Activated B cell treated with CpG ODN at 0.5 μM for 24 hours (primary cell): ENCODE results near the gene AK3. TPM values are rescaled to one million over a fixed set of nuclear protein-coding genes. Genes with fewer than 3 reads are reported as not detected.
A peak's percentile ranks its signal among the peaks of the same experiment; 100 is the strongest.

Experiments used
- ATAC-seq: fragments of 200-7000 bp; cut with Tn5 transposase; one replicate; pipeline ENCODE4 v1.10.0; 2021; ENCODE audit warnings: low read depth, mild to moderate bottlenecking, moderate library complexity
- CTCF ChIA-PET: fragments of 350-600 bp; sonication (Branson Sonifier 250); formaldehyde crosslinking; loops from one replicate; lab custom pipeline; 2021; ENCODE audit warnings: antibody characterized with exemption; lab: Charles Lee
- POLR2A ChIA-PET: fragments of 350-600 bp; sonication (Branson Sonifier 250); formaldehyde crosslinking; loops from one replicate; lab custom pipeline; 2021; ENCODE audit warnings: antibody characterized with exemption; lab: Charles Lee
- DNase-seq: peaks from one replicate; pipeline ENCODE4 v3.0.0; 2022
- H3K27ac Mint-ChIP-seq: one replicate; pipeline ENCODE4 v1.8.0; 2020; ENCODE audit warnings: mixed read lengths
- H3K27me3 Mint-ChIP-seq: one replicate; pipeline ENCODE4 v1.8.0; 2021; ENCODE audit warnings: mixed read lengths
- H3K36me3 Mint-ChIP-seq: one replicate; pipeline ENCODE4 v1.8.0; 2021; ENCODE audit warnings: low read depth, mixed read lengths
- H3K4me1 Mint-ChIP-seq: one replicate; pipeline ENCODE4 v1.8.0; 2021; ENCODE audit warnings: mixed read lengths
- H3K4me3 Mint-ChIP-seq: one replicate; pipeline ENCODE4 v1.8.0; 2020; ENCODE audit warnings: mild to moderate bottlenecking, mixed read lengths
- H3K9me3 Mint-ChIP-seq: one replicate; pipeline ENCODE4 v1.8.0; 2020; ENCODE audit warnings: mixed read lengths
- intact Hi-C: fragments of 100-400 bp; cut with micrococcal nuclease; formaldehyde crosslinking; loops from one replicate; pipeline ENCODE4 v1.15.1; 2024
- total RNA-seq: library from RNA; stranded (reverse); gene quantifications from 2 replicates; pipeline ENCODE4 v1.2.3, GENCODE V29; 2022
- TF ChIP-seq, protein P1 (sequence below): fragments of 200-600 bp; IDR thresholded peaks from one replicate; pipeline ENCODE4 v1.8.0; 2022; ENCODE audit warnings: antibody characterized with exemption, mild to moderate bottlenecking

The AK3 gene
- total RNA-seq, 1 donor from 2014 or later: 16.9 TPM

- ChIA-PET CTCF (no interaction called here), POLR2A (no interaction called here)
- peaks cover 67% of the 10 kb centered on the region for H3K36me3 Mint-ChIP-seq
- H3K9me3 Mint-ChIP-seq: no peaks in the 10 kb centered on the region
- H3K4me1 Mint-ChIP-seq: no peaks in the 10 kb centered on the region
- no peak overlapping the region for H3K4me3 Mint-ChIP-seq
- intact Hi-C loops: no loop called here
- TF ChIP-seq, protein P1, sequence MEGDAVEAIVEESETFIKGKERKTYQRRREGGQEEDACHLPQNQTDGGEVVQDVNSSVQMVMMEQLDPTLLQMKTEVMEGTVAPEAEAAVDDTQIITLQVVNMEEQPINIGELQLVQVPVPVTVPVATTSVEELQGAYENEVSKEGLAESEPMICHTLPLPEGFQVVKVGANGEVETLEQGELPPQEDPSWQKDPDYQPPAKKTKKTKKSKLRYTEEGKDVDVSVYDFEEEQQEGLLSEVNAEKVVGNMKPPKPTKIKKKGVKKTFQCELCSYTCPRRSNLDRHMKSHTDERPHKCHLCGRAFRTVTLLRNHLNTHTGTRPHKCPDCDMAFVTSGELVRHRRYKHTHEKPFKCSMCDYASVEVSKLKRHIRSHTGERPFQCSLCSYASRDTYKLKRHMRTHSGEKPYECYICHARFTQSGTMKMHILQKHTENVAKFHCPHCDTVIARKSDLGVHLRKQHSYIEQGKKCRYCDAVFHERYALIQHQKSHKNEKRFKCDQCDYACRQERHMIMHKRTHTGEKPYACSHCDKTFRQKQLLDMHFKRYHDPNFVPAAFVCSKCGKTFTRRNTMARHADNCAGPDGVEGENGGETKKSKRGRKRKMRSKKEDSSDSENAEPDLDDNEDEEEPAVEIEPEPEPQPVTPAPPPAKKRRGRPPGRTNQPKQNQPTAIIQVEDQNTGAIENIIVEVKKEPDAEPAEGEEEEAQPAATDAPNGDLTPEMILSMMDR: no peak
- no peak for DNase-seq
- ATAC-seq: no peak
- no peaks in the 10 kb centered on the region for H3K27me3 Mint-ChIP-seq
- peak overlapping the region; percentile 37 for H3K27ac Mint-ChIP-seq
These were observed 39.5 kb downstream of the AK3 start for GRCh38 chr9:4701526-4701925.

GRCh38 chr9:4700932-4701331 lies 40.1 kb downstream of the AK3 start:
- intact Hi-C loops: no loop called here
- TF ChIP-seq, protein P1: no peak
- no peaks in the 10 kb centered on the region for H3K4me1 Mint-ChIP-seq
- ATAC-seq: no peak
- no peak overlapping the region for H3K4me3 Mint-ChIP-seq
- CTCF ChIA-PET: no interaction called here
- POLR2A ChIA-PET: no interaction called here
- H3K36me3 Mint-ChIP-seq: peaks cover 67% of the 10 kb centered on the region
- no peak for DNase-seq
- no peak overlapping the region for H3K27ac Mint-ChIP-seq
- no peaks in the 10 kb centered on the region for H3K9me3 Mint-ChIP-seq
- no peaks in the 10 kb centered on the region for H3K27me3 Mint-ChIP-seq

- ATAC-seq (no peak), DNase-seq (no peak)
- peaks cover 66% of the 10 kb centered on the region for H3K36me3 Mint-ChIP-seq
- H3K4me3 Mint-ChIP-seq: no peak overlapping the region
- ChIA-PET CTCF (no interaction called here), POLR2A (no interaction called here)
- no peaks in the 10 kb centered on the region for H3K27me3 Mint-ChIP-seq
- intact Hi-C loops: no loop called here
- TF ChIP-seq, protein P1: no peak
- no peaks in the 10 kb centered on the region for H3K4me1 Mint-ChIP-seq
- H3K9me3 Mint-ChIP-seq: no peaks in the 10 kb centered on the region
- H3K27ac Mint-ChIP-seq: no peak overlapping the region
These were observed 40.9 kb downstream of the AK3 start for GRCh38 chr9:4700091-4700490.

DNA sequence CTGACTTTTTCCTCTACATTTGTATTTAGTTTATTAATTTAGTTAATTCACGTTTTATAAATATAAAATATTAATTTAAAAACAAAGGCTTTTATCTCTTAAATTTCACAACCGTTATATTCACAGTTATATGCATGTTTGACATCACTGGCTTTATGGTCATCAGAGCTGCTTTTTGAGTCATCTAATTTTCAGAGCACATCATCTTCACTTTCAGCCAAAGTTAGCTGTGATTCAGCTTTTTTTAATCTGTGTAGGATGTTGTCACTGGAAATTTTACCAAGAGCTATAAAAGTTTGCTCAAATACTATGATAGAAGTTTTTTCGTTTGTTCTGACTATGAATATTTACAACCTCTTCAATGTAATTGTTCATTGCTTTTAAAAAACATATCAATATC lies 49.2 kb downstream of the AK3 start:
- ATAC-seq (no peak), DNase-seq (no peak)
- no peaks in the 10 kb centered on the region for H3K27me3 Mint-ChIP-seq
- no peaks in the 10 kb centered on the region for H3K9me3 Mint-ChIP-seq
- peaks cover 54% of the 10 kb centered on the region for H3K36me3 Mint-ChIP-seq
- CTCF ChIA-PET: interaction anchor here (0.7 kb wide), 1 partner anchor 854 kb away, joined by 3 read pairs; no protein-coding TSS in a partner anchor
- no peak overlapping the region for H3K4me3 Mint-ChIP-seq
- POLR2A ChIA-PET: no interaction called here
- intact Hi-C loops: no loop called here
- H3K4me1 Mint-ChIP-seq: peaks cover 8% of the 10 kb centered on the region
- TF ChIP-seq, protein P1: no peak
- no peak overlapping the region for H3K27ac Mint-ChIP-seq

DNA sequence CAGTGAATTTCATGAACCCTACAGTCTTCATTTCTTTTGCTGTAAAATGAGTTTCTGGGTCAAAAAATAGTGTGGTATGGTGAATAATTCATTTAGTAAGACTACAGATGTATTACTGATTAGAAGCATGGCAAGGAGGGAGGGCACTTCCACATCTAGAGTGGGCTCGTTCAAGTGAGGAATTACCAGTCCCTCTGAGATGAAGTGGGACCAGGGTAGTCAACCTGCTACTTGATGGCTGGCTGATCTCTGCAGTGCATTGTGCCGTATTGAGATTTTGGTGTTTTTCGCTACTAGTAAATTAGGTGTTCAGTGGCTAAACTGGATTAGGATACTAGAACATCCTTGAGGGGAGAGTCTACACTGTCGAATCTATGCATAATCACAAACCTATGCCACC lies 50.9 kb downstream of the AK3 start:
- H3K9me3 Mint-ChIP-seq: no peaks in the 10 kb centered on the region
- ATAC-seq (peak; percentile 49), DNase-seq (no peak)
- TF ChIP-seq, protein P1: no peak
- no peak overlapping the region for H3K4me3 Mint-ChIP-seq
- intact Hi-C loops: no loop called here
- ChIA-PET CTCF (no interaction called here), POLR2A (no interaction called here)
- H3K36me3 Mint-ChIP-seq: peaks cover 63% of the 10 kb centered on the region
- peak overlapping the region; percentile 8 for H3K27ac Mint-ChIP-seq
- H3K27me3 Mint-ChIP-seq: no peaks in the 10 kb centered on the region
- H3K4me1 Mint-ChIP-seq: peaks cover 8% of the 10 kb centered on the region
